CD4-positive, alpha-beta T cell (primary cell): Measurements from ENCODE around the gene CACNA1D. TPM values are rescaled to one million over a fixed set of nuclear protein-coding genes. Genes with fewer than 3 reads are reported as not detected.

Experiments used
- ATAC-seq: fragments of 200-7000 bp; cut with Tn5 transposase; one replicate; pipeline ENCODE4 v1.10.0; 2022; ENCODE audit warnings: mild to moderate bottlenecking; ENCODE audit not compliant: poor library complexity
- CTCF ChIA-PET: fragments of 350-600 bp; sonication (Branson Sonifier 250); formaldehyde crosslinking; loops from one replicate; lab custom pipeline; 2021; ENCODE audit warnings: antibody characterized with exemption, inconsistent platforms; lab: Charles Lee
- POLR2A ChIA-PET: fragments of 350-600 bp; sonication (Branson Sonifier 250); formaldehyde crosslinking; loops from one replicate; lab custom pipeline; 2021; ENCODE audit warnings: antibody characterized with exemption, inconsistent platforms; lab: Charles Lee
- DNase-seq, 14 experiments: peaks; one replicate each; pipeline ENCODE4 v3.0.0-alpha.2; 2013 to 2020; ENCODE audit warnings: mixed read lengths in 2 of 14
- H3K27ac ChIP-seq, 2 donors: one replicate each; pipeline versions ENCODE4 v1.5.1 to v1.7.0; 2013; ENCODE audit warnings: low read length in 2 of 2, low read depth in 1 of 2, mild to moderate bottlenecking in 1 of 2
- H3K27me3 ChIP-seq, 2 experiments: 1 replicate in 1 of 2; 2 replicates in 1 of 2; pipeline versions ENCODE4 v1.6.1 to v1.7.0; 2013; ENCODE audit warnings: low read length in 2 of 2, control low read depth in 1 of 2, mild to moderate bottlenecking in 1 of 2, moderate library complexity in 1 of 2; ENCODE audit not compliant: insufficient read depth in 2 of 2, control insufficient read depth in 1 of 2
- H3K36me3 ChIP-seq: one replicate; pipeline ENCODE4 v1.6.1; 2013; ENCODE audit warnings: low read length, control low read depth; ENCODE audit not compliant: insufficient read depth
- H3K4me1 ChIP-seq: one replicate; pipeline ENCODE4 v1.6.1; 2013; ENCODE audit warnings: low read length, control low read depth; ENCODE audit not compliant: insufficient read depth
- H3K4me3 ChIP-seq: one replicate; pipeline ENCODE4 v1.5.1; 2013; ENCODE audit warnings: mild to moderate bottlenecking, low read length, moderate library complexity
- H3K9me3 ChIP-seq, 2 experiments: 1 replicate in 1 of 2; 2 replicates in 1 of 2; pipeline versions ENCODE4 v1.6.1 to v1.7.0; 2013; ENCODE audit warnings: low read length in 2 of 2, mild to moderate bottlenecking in 2 of 2, control low read depth in 1 of 2, moderate library complexity in 1 of 2; ENCODE audit not compliant: control insufficient read depth in 1 of 2, insufficient read depth in 1 of 2
- H3K27ac Mint-ChIP-seq: one replicate; pipeline ENCODE4 v1.8.0; 2020; ENCODE audit warnings: mixed read lengths
- H3K27me3 Mint-ChIP-seq: one replicate; pipeline ENCODE4 v1.8.0; 2021; ENCODE audit warnings: mixed read lengths
- H3K36me3 Mint-ChIP-seq: one replicate; pipeline ENCODE4 v1.8.0; 2021; ENCODE audit warnings: low read depth, mixed read lengths
- H3K4me1 Mint-ChIP-seq: one replicate; pipeline ENCODE4 v1.8.0; 2021; ENCODE audit warnings: low read depth, mixed read lengths
- H3K4me3 Mint-ChIP-seq: one replicate; pipeline ENCODE4 v1.8.0; 2020; ENCODE audit warnings: mild to moderate bottlenecking, mixed read lengths
- H3K9me3 Mint-ChIP-seq: one replicate; pipeline ENCODE4 v1.8.0; 2020; ENCODE audit warnings: mixed read lengths
- CTCF ChIP-seq: fragments of 200-600 bp; IDR thresholded peaks from one replicate; pipeline ENCODE4 v1.8.0; 2022; ENCODE audit warnings: antibody characterized with exemption, mild to moderate bottlenecking
- intact Hi-C, 2 experiments: fragments of 100-400 bp; cut with DNase I in 1 of 2; cut with micrococcal nuclease in 1 of 2; formaldehyde crosslinking; loops; one replicate each; pipeline versions ENCODE4 v1.15.1 to v1.9.0; 2023 to 2025; cut with DNase I, micrococcal nuclease
- total RNA-seq, 174 experiments: library from RNA in 2 of 174; stranded (reverse) in 2 of 174; gene quantifications; one replicate each; pipeline ENCODE4 v1.2.3 and lab custom pipeline; 2021 to 2026

CACNA1D gene
- total RNA-seq, 2 experiments from 2014 or later = not detected

- H3K4me1 Mint-ChIP-seq = peaks cover 17% of the 10 kb centered on the region
- intact Hi-C loops = no loop called here
- H3K9me3 Mint-ChIP-seq = no peaks in the 10 kb centered on the region
- Histone ChIP-seq H3K36me3 (no peaks in the 10 kb centered on the region), H3K27me3 (no peaks in the 10 kb centered on the region), H3K4me1 (peaks cover 3% of the 10 kb centered on the region), H3K27ac (no peak overlapping the region), H3K9me3 (no peaks in the 10 kb centered on the region), H3K4me3 (no peak overlapping the region)
- POLR2A ChIA-PET = interaction anchor here (0.7 kb wide), 1 partner anchor 10 kb away, joined by 3 read pairs; no protein-coding TSS in a partner anchor
- no peak overlapping the region for H3K4me3 Mint-ChIP-seq
- no peak for DNase-seq
- no peak for ATAC-seq
- CTCF ChIA-PET = no interaction called here
- H3K27ac Mint-ChIP-seq = no peak overlapping the region
- no peaks in the 10 kb centered on the region for H3K27me3 Mint-ChIP-seq
- H3K36me3 Mint-ChIP-seq = no peaks in the 10 kb centered on the region
- no peak for TF ChIP-seq CTCF
Measured at GRCh38 chr3:53597136-53597915, 102.9 kb downstream of the CACNA1D start.

GRCh38 chr3:53599771-53600170, 105.4 kb downstream of the CACNA1D start:
- no peaks in the 10 kb centered on the region for H3K36me3 Mint-ChIP-seq
- no peaks in the 10 kb centered on the region for H3K9me3 ChIP-seq
- no peak for TF ChIP-seq CTCF
- no peaks in the 10 kb centered on the region for H3K9me3 Mint-ChIP-seq
- CTCF ChIA-PET = no interaction called here
- no peak for DNase-seq
- intact Hi-C loops = no loop called here
- peaks cover 3% of the 10 kb centered on the region for H3K4me1 ChIP-seq
- no peaks in the 10 kb centered on the region for H3K27me3 Mint-ChIP-seq
- POLR2A ChIA-PET = no interaction called here
- H3K4me1 Mint-ChIP-seq = peaks cover 17% of the 10 kb centered on the region
- no peak overlapping the region for H3K4me3 ChIP-seq
- ATAC-seq = no peak
- H3K36me3 ChIP-seq = no peaks in the 10 kb centered on the region
- no peak overlapping the region for H3K27ac ChIP-seq
- no peak overlapping the region for H3K4me3 Mint-ChIP-seq
- no peak overlapping the region for H3K27ac Mint-ChIP-seq
- peaks cover 0 to 2% of the 10 kb centered on the region in 2 experiments for H3K27me3 ChIP-seq

GRCh38 chr3:53602866-53603265, 108.5 kb downstream of the CACNA1D start:
- Mint-ChIP-seq H3K9me3 (peaks cover 4% of the 10 kb centered on the region), H3K36me3 (no peaks in the 10 kb centered on the region), H3K4me3 (no peak overlapping the region), H3K4me1 (peaks cover 3% of the 10 kb centered on the region), H3K27ac (no peak overlapping the region), H3K27me3 (peaks cover 11% of the 10 kb centered on the region)
- intact Hi-C loops = no loop called here
- CTCF ChIA-PET = no interaction called here
- Histone ChIP-seq H3K9me3 (no peaks in the 10 kb centered on the region), H3K36me3 (no peaks in the 10 kb centered on the region), H3K27ac (no peak overlapping the region), H3K4me1 (no peaks in the 10 kb centered on the region), H3K27me3 (peaks cover 0 to 2% of the 10 kb centered on the region in 2 experiments), H3K4me3 (no peak overlapping the region)
- DNase-seq = no peak
- TF ChIP-seq CTCF = no peak
- POLR2A ChIA-PET = no interaction called here
- ATAC-seq = no peak
